ENCODE measurements around the gene DDX54.

Gene DDX54

DNA sequence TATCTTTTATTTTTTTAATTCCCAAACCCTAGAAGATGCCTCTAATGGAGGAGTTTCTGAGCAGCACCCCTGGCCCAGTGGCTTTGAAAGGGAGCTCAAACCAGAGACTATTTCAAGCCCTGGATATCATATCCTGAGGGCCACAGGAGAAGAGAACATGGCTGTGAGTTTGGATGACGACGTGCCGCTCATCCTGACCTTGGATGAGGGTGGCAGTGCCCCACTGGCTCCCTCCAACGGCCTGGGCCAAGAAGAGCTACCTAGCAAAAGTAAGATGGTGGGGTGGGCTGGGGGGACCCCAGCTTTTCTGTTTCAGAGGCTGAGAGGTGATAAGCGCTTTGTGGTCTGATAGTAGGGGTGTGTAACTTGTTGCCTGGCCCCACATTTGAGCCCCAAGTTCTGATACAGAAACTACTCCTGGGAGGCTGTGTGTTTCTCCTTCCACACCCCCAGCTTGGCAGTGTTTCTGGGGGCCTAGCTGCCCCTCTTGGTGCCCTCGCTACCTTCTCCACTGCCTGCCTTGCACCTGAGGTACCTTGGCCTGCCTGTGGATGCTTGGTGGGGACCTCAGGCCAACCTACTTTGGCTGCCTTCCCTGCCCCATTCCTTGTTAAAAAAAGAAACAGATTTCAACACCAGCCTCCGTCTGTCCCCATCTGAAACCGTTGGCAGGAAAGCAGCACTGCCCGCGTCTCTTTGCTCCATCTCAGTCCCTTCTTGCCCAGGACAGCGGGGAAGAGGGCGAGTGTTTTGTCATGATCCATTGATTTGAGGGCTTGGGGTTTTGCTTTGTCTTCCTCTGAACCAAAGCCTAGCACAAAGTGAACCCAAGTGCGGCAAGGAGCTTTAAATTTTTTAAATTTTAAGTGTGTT lies 41.7 kb upstream of the DDX54 start:
- TF ChIP-seq GABPA (IDR thresholded peaks at IDR 0.05; ENCODE audit: low read depth) (no peak), POLR2AphosphoS5 (IDR thresholded peaks at IDR 0.05; ENCODE audit: low read depth) (no peak), SPI1 (IDR thresholded peaks at IDR 0.05; ENCODE audit: borderline replicate concordance, low read depth) (no peak)
- TF ChIP-seq, protein P1, sequence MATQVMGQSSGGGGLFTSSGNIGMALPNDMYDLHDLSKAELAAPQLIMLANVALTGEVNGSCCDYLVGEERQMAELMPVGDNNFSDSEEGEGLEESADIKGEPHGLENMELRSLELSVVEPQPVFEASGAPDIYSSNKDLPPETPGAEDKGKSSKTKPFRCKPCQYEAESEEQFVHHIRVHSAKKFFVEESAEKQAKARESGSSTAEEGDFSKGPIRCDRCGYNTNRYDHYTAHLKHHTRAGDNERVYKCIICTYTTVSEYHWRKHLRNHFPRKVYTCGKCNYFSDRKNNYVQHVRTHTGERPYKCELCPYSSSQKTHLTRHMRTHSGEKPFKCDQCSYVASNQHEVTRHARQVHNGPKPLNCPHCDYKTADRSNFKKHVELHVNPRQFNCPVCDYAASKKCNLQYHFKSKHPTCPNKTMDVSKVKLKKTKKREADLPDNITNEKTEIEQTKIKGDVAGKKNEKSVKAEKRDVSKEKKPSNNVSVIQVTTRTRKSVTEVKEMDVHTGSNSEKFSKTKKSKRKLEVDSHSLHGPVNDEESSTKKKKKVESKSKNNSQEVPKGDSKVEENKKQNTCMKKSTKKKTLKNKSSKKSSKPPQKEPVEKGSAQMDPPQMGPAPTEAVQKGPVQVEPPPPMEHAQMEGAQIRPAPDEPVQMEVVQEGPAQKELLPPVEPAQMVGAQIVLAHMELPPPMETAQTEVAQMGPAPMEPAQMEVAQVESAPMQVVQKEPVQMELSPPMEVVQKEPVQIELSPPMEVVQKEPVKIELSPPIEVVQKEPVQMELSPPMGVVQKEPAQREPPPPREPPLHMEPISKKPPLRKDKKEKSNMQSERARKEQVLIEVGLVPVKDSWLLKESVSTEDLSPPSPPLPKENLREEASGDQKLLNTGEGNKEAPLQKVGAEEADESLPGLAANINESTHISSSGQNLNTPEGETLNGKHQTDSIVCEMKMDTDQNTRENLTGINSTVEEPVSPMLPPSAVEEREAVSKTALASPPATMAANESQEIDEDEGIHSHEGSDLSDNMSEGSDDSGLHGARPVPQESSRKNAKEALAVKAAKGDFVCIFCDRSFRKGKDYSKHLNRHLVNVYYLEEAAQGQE (IDR thresholded peaks at IDR 0.05; ENCODE audit: insufficient replicate concordance, low read depth), result no peak
- TF ChIP-seq, protein P2, sequence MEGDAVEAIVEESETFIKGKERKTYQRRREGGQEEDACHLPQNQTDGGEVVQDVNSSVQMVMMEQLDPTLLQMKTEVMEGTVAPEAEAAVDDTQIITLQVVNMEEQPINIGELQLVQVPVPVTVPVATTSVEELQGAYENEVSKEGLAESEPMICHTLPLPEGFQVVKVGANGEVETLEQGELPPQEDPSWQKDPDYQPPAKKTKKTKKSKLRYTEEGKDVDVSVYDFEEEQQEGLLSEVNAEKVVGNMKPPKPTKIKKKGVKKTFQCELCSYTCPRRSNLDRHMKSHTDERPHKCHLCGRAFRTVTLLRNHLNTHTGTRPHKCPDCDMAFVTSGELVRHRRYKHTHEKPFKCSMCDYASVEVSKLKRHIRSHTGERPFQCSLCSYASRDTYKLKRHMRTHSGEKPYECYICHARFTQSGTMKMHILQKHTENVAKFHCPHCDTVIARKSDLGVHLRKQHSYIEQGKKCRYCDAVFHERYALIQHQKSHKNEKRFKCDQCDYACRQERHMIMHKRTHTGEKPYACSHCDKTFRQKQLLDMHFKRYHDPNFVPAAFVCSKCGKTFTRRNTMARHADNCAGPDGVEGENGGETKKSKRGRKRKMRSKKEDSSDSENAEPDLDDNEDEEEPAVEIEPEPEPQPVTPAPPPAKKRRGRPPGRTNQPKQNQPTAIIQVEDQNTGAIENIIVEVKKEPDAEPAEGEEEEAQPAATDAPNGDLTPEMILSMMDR (IDR thresholded peaks at IDR 0.05; ENCODE audit: insufficient read depth, low read length), result no peak
- H3K27me3 ChIP-seq (ENCODE audit: insufficient read depth, poor library complexity, severe bottlenecking), result no peaks in the 10 kb centered on the region
- H3K4me3 ChIP-seq (replicated peaks; ENCODE audit: insufficient read depth, low read length), result no peak overlapping the region
- peak in 1 of 2 experiments; percentile 39 for DNase-seq (ENCODE audit: low read depth in 1 of 2, low spot score in 1 of 2)
- H3K27ac ChIP-seq (replicated peaks), result 0 out of 2 replicates have a peak overlapping the region, but pooled peaks have one; percentile 11

DNA sequence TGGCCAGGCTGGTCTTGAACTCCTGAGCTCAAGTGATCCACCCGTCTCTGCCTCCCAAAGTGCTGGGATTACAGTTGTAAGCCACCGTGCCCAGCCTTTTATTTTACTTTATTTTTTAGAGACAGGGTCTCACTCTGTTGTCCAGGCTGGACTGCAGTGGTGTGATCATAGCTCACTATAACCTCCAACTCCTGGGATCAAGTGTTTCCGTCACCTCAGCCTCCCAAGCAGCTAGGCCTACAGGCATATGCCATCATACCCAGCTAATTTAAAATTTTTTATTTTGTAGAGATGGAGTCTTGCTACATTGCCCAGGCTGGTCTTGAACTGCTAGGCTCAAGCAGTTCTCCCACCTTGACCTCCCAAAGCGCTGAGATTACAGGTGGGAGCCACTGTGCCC lies 39.7 kb upstream of the DDX54 start:
- H3K27ac ChIP-seq (replicated peaks), result no peak overlapping the region
- no peak overlapping the region for H3K4me3 ChIP-seq (replicated peaks; ENCODE audit: insufficient read depth, low read length)
- TF ChIP-seq, protein P2 (IDR thresholded peaks at IDR 0.05; ENCODE audit: insufficient read depth, low read length), result no peak
- no peak for DNase-seq (ENCODE audit: low read depth in 1 of 2, low spot score in 1 of 2)
- H3K27me3 ChIP-seq (ENCODE audit: insufficient read depth, poor library complexity, severe bottlenecking), result no peaks in the 10 kb centered on the region

DNA sequence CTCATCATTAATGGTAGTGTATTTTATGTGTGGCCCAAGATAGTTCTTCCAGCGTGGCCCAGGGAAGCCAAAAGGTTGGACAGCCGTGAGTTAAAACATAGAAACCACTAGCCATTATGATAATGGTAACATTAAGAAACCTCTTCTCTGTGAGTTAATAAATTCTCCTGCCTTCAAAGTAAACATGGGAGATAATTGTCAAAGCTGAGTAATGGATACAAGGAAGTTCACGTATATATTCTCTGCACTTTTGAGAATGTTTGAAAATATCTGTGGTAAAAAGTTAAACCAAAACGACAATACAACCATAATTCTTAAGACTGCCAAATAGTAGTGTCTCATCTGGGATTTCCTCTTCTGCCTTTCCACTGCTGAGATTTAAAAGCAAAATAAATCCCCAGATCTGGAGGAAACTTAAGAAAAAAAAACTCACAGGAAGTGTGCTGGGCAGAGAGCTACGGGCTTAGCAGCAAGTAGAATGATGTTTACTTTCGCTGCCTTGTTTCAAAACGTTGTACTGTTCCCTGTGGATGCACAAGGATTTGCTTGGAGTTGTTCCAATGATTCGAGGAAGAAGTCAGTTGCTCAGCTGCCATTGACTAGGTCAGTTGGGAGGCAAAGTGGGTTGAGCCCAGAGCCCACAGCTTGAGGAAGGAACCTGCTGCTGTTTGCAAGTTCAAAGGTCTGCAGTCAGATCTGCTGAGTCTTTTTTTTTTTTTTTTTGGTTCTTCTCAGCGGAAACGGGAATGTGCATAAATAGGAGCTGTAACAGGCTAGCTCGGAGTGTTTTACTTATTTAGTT lies 37.7 kb upstream of the DDX54 start:
- Histone ChIP-seq H3K4me3 (replicated peaks; ENCODE audit: insufficient read depth, low read length) (peak overlapping the region; percentile 93), H3K27ac (replicated peaks) (peak overlapping the region; percentile 25; the same call in 1 of the 2 replicates)

More for the DNA sequence above, 37.7 kb upstream of the DDX54 start:
- DNase-seq (ENCODE audit: low read depth in 1 of 2, low spot score in 1 of 2), result peak in 1 of 2 experiments; percentile 49
- TF ChIP-seq, protein P2 (IDR thresholded peaks at IDR 0.05; ENCODE audit: insufficient read depth, low read length), result no peak
- TF ChIP-seq, protein P1 (IDR thresholded peaks at IDR 0.05; ENCODE audit: insufficient replicate concordance, low read depth), result no peak
- TF ChIP-seq GABPA (IDR thresholded peaks at IDR 0.05; ENCODE audit: low read depth) (no peak), SPI1 (IDR thresholded peaks at IDR 0.05; ENCODE audit: borderline replicate concordance, low read depth) (no peak), POLR2AphosphoS5 (IDR thresholded peaks at IDR 0.05; ENCODE audit: low read depth) (no peak)
- no peaks in the 10 kb centered on the region for H3K27me3 ChIP-seq (ENCODE audit: insufficient read depth, poor library complexity, severe bottlenecking)

All from HL-60 (cell line).